HG02885 (cell line): ENCODE measurements around the gene HMSD.

Source experiments
- ATAC-seq: cut with Tn5 transposase; IDR thresholded peaks from one replicate; pipeline ENCODE4 v1.9.1; 2021; ENCODE audit warnings: mild to moderate bottlenecking; ENCODE audit not compliant: unreplicated experiment, poor library complexity

Gene HMSD

GRCh38 chr18:63986885-63987284, 37.8 kb downstream of the HMSD start:
- no peak for ATAC-seq

GRCh38 chr18:63987743-63988142, 38.6 kb downstream of the HMSD start:
- no peak for ATAC-seq

GRCh38 chr18:63992751-63993150, 43.6 kb downstream of the HMSD start:
- no peak for ATAC-seq

- peak; percentile 63 for ATAC-seq
Observed at GRCh38 chr18:63994783-63995399, 45.8 kb downstream of the HMSD start.

- no peak for ATAC-seq
Observed at GRCh38 chr18:63997041-63997440, 47.9 kb downstream of the HMSD start.

- ATAC-seq, result no peak
Observed at GRCh38 chr18:63997606-63998005, 48.5 kb downstream of the HMSD start.

GRCh38 chr18:63999871-64000270, 50.8 kb downstream of the HMSD start:
- ATAC-seq, result no peak

- no peak for ATAC-seq
Observed at GRCh38 chr18:64002581-64002980, 53.5 kb downstream of the HMSD start.

- no peak for ATAC-seq
Observed at GRCh38 chr18:64009305-64009704, 60.2 kb downstream of the HMSD start.
